Type B pancreatic cell (in vitro differentiated cells): ENCODE data around the gene ERVFRD-1. TPM values are rescaled to one million over a fixed set of nuclear protein-coding genes. Genes with fewer than 3 reads are reported as not detected.

Source experiments
- DNase-seq: peaks from one replicate; pipeline ENCODE4 v3.0.0; 2021; ENCODE audit warnings: mixed read lengths; ENCODE audit not compliant: unreplicated experiment; ENCODE audit errors: extremely low spot score
- H3K27ac Mint-ChIP-seq: 2 replicates; pipeline ENCODE4 v1.8.0; 2021; ENCODE audit warnings: mild to moderate bottlenecking, mixed read lengths
- H3K27me3 Mint-ChIP-seq: 2 replicates; pipeline ENCODE4 v1.8.0; 2021; ENCODE audit warnings: mixed read lengths
- H3K36me3 Mint-ChIP-seq: 2 replicates; pipeline ENCODE4 v1.8.0; 2021; ENCODE audit warnings: mixed read lengths
- H3K4me1 Mint-ChIP-seq: one replicate; pipeline ENCODE4 v1.8.0; 2021; ENCODE audit warnings: mixed read lengths; ENCODE audit not compliant: unreplicated experiment
- H3K4me3 Mint-ChIP-seq: 2 replicates; pipeline ENCODE4 v1.8.0; 2021; ENCODE audit warnings: mild to moderate bottlenecking, mixed read lengths
- H3K9me3 Mint-ChIP-seq: 2 replicates; pipeline ENCODE4 v1.8.0; 2021; ENCODE audit warnings: mixed read lengths
- CTCF ChIP-seq: fragments of 200-600 bp; sonication (generic); conservative IDR thresholded peaks from 2 replicates; pipeline ENCODE4 v1.5.0; 2021; ENCODE audit warnings: antibody characterized with exemption, mild to moderate bottlenecking
- total RNA-seq: library from RNA; stranded (reverse); gene quantifications from 2 replicates; pipeline ENCODE4 v1.2.1, GENCODE V29; 2021; ENCODE audit warnings: low replicate concordance

The ERVFRD-1 gene
- total RNA-seq, 1 donor from 2014 or later, result not detected

GRCh38 chr6:11113038-11113437, 1.5 kb upstream of the ERVFRD-1 start:
- peaks cover 21% of the 10 kb centered on the region for H3K4me1 Mint-ChIP-seq
- peaks cover 9% of the 10 kb centered on the region for H3K36me3 Mint-ChIP-seq
- TF ChIP-seq CTCF, result no peak
- DNase-seq, result no peak
- no peak overlapping the region for H3K4me3 Mint-ChIP-seq
- no peak overlapping the region for H3K27ac Mint-ChIP-seq
- no peaks in the 10 kb centered on the region for H3K9me3 Mint-ChIP-seq
- no peaks in the 10 kb centered on the region for H3K27me3 Mint-ChIP-seq

GRCh38 chr6:11111769-11112437, 378 bp upstream of the ERVFRD-1 start:
- no peak for DNase-seq
- H3K4me1 Mint-ChIP-seq, result peaks cover 21% of the 10 kb centered on the region
- H3K4me3 Mint-ChIP-seq, result no peak overlapping the region
- no peaks in the 10 kb centered on the region for H3K27me3 Mint-ChIP-seq
- H3K27ac Mint-ChIP-seq, result peak overlapping the region; percentile 26
- peaks cover 17% of the 10 kb centered on the region for H3K36me3 Mint-ChIP-seq
- H3K9me3 Mint-ChIP-seq, result no peaks in the 10 kb centered on the region
- TF ChIP-seq CTCF, result no peak

- H3K27me3 Mint-ChIP-seq, result no peaks in the 10 kb centered on the region
- H3K36me3 Mint-ChIP-seq, result peaks cover 16% of the 10 kb centered on the region
- H3K4me1 Mint-ChIP-seq, result peaks cover 21% of the 10 kb centered on the region
- H3K9me3 Mint-ChIP-seq, result no peaks in the 10 kb centered on the region
- DNase-seq, result no peak
- no peak overlapping the region for H3K27ac Mint-ChIP-seq
- no peak for TF ChIP-seq CTCF
- H3K4me3 Mint-ChIP-seq, result no peak overlapping the region
Measured at GRCh38 chr6:11108726-11109125, 2.8 kb downstream of the ERVFRD-1 start.

GRCh38 chr6:11103065-11103464, 8.5 kb downstream of the ERVFRD-1 start:
- Mint-ChIP-seq H3K27ac (no peak overlapping the region), H3K4me1 (no peaks in the 10 kb centered on the region), H3K27me3 (no peaks in the 10 kb centered on the region), H3K4me3 (no peak overlapping the region), H3K36me3 (peaks cover 51% of the 10 kb centered on the region), H3K9me3 (peaks cover 9% of the 10 kb centered on the region)
- DNase-seq, result no peak
- no peak for TF ChIP-seq CTCF

GRCh38 chr6:11101417-11101816, 10.1 kb downstream of the ERVFRD-1 start:
- H3K27ac Mint-ChIP-seq, result no peak overlapping the region
- no peak for TF ChIP-seq CTCF
- peaks cover 10% of the 10 kb centered on the region for H3K9me3 Mint-ChIP-seq
- no peak overlapping the region for H3K4me3 Mint-ChIP-seq
- peaks cover under 1% of the 10 kb centered on the region for H3K4me1 Mint-ChIP-seq
- DNase-seq, result no peak
- H3K36me3 Mint-ChIP-seq, result peaks cover 43% of the 10 kb centered on the region
- H3K27me3 Mint-ChIP-seq, result no peaks in the 10 kb centered on the region
